Astrocyte of the cerebellum (primary cell): ENCODE measurements around the gene LPXN.

Experiments used
- DNase-seq: peaks from one replicate; pipeline ENCODE4 v3.0.0-alpha.2; 2011; ENCODE audit warnings: low read depth
- H3K4me3 ChIP-seq: 2 replicates; pipeline ENCODE4 v1.5.1; 2011; ENCODE audit warnings: mild to moderate bottlenecking, low read depth, low read length, moderate library complexity
- CTCF ChIP-seq: IDR thresholded peaks from 2 replicates; pipeline ENCODE4 v1.5.1; 2012; ENCODE audit warnings: low read length, low read depth, moderate library complexity, mild to moderate bottlenecking; ENCODE audit errors: missing control alignments
- in situ Hi-C: cut with HindIII; loops from 2 replicates; pipeline ENCODE4 v1.10.0; 2017; ENCODE audit warnings: low sequenced_read_pairs

The LPXN gene

DNA sequence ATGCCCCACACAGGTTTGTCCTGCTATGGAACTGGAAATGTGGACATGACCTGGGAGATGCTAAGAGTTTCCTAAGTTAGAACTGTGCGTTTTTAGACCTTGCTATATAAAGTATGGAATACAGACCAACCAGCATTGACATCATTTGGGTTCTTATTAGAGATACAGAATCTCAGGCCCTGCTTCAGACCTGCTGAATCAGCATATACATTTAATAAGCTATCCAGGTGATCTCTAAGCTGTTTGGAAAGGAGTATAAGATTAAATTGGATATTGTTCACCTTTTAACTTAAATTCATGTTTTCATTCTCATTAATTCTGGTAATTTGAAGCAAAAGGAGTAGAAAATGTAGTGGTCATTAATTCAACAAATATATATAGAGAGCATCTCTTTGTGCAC, 39.9 kb upstream of the LPXN start:
- no peak for TF ChIP-seq CTCF
- in situ Hi-C loops, result no loop called here
- no peak overlapping the region for H3K4me3 ChIP-seq
- no peak for DNase-seq

DNA sequence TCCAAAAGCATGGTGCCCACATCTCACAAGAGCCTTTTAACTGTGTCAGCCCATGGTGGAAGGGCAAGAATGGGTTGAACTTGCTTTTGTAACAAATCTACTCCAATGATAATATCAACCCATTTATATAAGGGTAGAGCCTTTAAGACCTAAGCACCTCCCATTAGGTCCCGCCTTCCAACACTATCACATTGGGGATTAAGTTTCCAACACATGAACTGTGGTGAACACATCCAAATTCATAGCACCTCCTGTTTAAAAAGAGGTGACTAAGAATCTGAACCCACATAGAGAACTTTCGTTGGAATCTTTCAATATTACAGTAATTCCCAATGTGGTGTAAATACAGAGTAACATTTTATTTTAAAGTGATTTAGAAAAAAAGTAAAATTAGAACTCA, 37.6 kb upstream of the LPXN start:
- in situ Hi-C loops, result no loop called here
- H3K4me3 ChIP-seq, result no peak overlapping the region
- no peak for TF ChIP-seq CTCF
- DNase-seq, result no peak

DNA sequence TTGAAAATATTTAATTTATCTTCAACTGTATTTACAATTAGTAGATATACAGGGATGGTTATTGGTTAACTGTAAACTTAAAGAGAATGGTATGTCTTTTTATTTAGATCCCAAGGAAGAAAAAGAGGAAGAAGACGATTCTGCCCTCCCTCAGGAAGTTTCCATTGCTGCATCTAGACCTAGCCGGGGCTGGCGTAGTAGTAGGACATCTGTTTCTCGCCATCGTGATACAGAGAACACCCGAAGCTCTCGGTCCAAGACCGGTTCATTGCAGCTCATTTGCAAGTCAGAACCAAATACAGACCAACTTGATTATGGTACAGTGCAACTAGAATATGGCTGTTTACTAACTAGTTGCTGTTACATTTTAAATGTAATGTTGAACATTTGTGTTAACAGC, 34.1 kb upstream of the LPXN start:
- no peak overlapping the region for H3K4me3 ChIP-seq
- in situ Hi-C loops, result no loop called here
- DNase-seq, result no peak
- no peak for TF ChIP-seq CTCF

DNA sequence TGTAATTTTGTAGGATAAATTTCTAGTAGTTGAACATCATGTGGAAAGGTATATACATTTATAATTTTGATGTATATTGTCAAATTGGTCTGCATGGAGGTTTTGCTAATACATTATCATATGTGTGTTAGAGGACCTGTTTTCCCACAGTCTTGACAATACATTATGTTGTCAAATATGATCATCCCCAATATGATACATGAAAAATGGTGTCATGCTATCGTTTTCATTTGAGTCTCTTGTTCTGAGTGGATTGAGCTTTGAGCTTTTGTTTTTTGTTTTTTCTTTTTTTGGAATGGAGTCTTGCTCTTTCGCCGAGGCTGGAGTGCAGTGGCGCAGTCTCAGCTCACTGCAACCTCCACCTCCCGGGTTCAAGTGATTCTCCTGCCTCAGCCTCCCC, 32.7 kb upstream of the LPXN start:
- no peak for TF ChIP-seq CTCF
- no peak for DNase-seq
- H3K4me3 ChIP-seq, result no peak overlapping the region
- in situ Hi-C loops, result no loop called here

- no peak for TF ChIP-seq CTCF
Measured at GRCh38 chr11:58606930-58607714, 31.5 kb upstream of the LPXN start.

DNA sequence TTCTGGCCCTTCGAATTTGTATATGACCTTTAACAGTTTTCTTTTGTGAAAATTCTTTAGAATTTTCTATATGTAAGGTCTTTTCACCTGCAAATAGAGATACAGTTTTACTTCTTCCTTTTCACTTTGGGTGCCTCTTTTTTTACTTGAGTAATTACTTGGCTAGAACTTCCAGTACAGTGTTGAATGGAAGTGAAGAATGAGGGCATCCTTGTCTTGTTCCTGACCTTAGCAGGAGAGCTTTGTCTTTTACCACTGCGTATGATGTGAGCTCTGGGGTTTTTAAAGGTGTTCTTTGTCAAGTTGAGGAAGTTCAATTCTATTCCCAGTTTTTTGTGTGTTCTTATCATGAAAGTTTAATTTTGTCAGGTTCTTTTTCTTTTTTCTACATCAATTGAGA, 24.9 kb upstream of the LPXN start:
- no peak for DNase-seq
- H3K4me3 ChIP-seq, result no peak overlapping the region
- no peak for TF ChIP-seq CTCF
- in situ Hi-C loops, result no loop called here

More at GRCh38 chr11:58606930-58607714, 31.5 kb upstream of the LPXN start:
- H3K4me3 ChIP-seq, result no peak overlapping the region
- in situ Hi-C loops, result no loop called here
- no peak for DNase-seq
